Psoas muscle (tissue), 8 donors: Measurements from ENCODE around the gene AEN. TPM values are rescaled to one million over a fixed set of nuclear protein-coding genes. Genes with fewer than 3 reads are reported as not detected.

Experiments used
- ATAC-seq, 4 donors: fragments of 200-7000 bp; cut with Tn5 transposase; one replicate each; pipeline ENCODE4 v1.9.1; 2020; ENCODE audit warnings: moderate library complexity in 3 of 4, mild to moderate bottlenecking in 2 of 4
- DNase-seq, 2 donors: peaks; one replicate each; pipeline ENCODE4 v3.0.0-alpha.2; 2020
- H3K27ac ChIP-seq: fragments of 200-600 bp; one replicate; pipeline ENCODE4 v1.8.0; 2022
- H3K27me3 ChIP-seq, 3 donors: fragments of 200-600 bp in 1 of 3; one replicate each; pipeline versions ENCODE4 v1.6.1 to v1.8.0; 2013 to 2022; ENCODE audit warnings: low read length in 2 of 3, mild to moderate bottlenecking in 2 of 3, moderate library complexity in 1 of 3; ENCODE audit not compliant: insufficient read depth in 3 of 3
- H3K36me3 ChIP-seq, 2 donors: fragments of 200-600 bp in 1 of 2; one replicate each; pipeline versions ENCODE4 v1.6.1 to v1.8.0; 2013 to 2022; ENCODE audit warnings: low read depth in 1 of 2, mild to moderate bottlenecking in 1 of 2, moderate library complexity in 1 of 2; ENCODE audit not compliant: insufficient read depth in 1 of 2
- H3K4me1 ChIP-seq: fragments of 200-600 bp; one replicate; pipeline ENCODE4 v1.8.0; 2022
- H3K4me3 ChIP-seq: fragments of 200-600 bp; one replicate; pipeline ENCODE4 v1.8.0; 2022; ENCODE audit warnings: mild to moderate bottlenecking
- H3K9me3 ChIP-seq: fragments of 200-600 bp; one replicate; pipeline ENCODE4 v1.8.0; 2022
- WGBS, 3 donors: extraction: QIAGEN DNeasy Blood & Tissue Kit; methylation state at CpG; one replicate each; pipeline versions ENCODE4 v1.1.6 to v1.1.7; 2013; 5-methylcytosine and 5-hydroxymethylcytosine counted together
- intact Hi-C, 2 donors: fragments of 100-400 bp; cut with DNase I; formaldehyde crosslinking; loops; one replicate each; pipeline versions ENCODE4 v1.11.0 to v1.14.2; 2022
- polyA plus RNA-seq, 3 donors: library from polyadenylated mRNA; stranded (reverse); fragments of 200-250 nt; gene quantifications; one replicate each; pipeline ENCODE4 v1.2.3, GENCODE V29; 2013
- total RNA-seq, 4 donors: library from RNA; stranded (reverse); fragmentation: NEBNext Ultra II Directional in 2 of 4; extraction: Animal tissue kit (Norgen Biotek cat#: 25700) in 2 of 4; gene quantifications; one replicate each; pipeline versions ENCODE4 v1.2.1 to v1.2.4, GENCODE V29; 2021 to 2023
- TF ChIP-seq, protein P1 (sequence below): fragments of 200-600 bp; IDR thresholded peaks from one replicate; pipeline ENCODE4 v1.8.0; 2022; ENCODE audit warnings: antibody characterized with exemption
- donor health status: healthy with polysubstance abuse.
- donor health status: DM: no; HTN: no; CAD: no; lungs with moderate emphysema.
- donor health status: Bipolar disorder and iron deficiency.
- donor health status: healthy.
- donor health status: DM: yes; HTN: yes; CAD: no.
- donor health status: DM: no; HTN: no; CAD: no.
- donor health status: DM: no; HTN: no; CAD: no.
- donor health status: DM: yes; HTN: yes; CAD: no.

The AEN gene
- total and polyA plus RNA-seq, 7 donors, result 10.1 to 46.6 (median 32.2) TPM

DNA sequence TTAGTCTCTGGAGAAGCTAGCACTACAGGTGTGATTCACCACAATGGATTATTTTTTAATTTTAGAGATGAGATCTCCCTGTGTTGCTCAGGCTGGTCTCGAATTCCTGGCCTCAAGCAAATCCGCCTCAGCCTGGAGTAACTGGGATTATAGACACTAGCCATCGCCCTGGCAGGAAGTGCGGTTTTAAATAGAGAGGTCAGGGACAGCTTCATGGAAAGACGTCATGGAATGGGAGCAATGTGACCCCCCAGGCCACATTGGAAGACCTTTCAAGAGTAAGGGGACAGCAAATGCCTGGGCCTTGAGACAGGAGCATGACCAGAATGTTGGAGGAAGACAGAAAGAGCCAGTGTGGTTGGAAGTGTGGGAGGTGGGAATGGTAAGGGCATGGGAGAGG is 15.5 kb downstream of the AEN start:
- Histone ChIP-seq H3K4me1 (peaks cover 20% of the 10 kb centered on the region), H3K9me3 (no peaks in the 10 kb centered on the region), H3K4me3 (no peak overlapping the region), H3K27me3 (no peaks in the 10 kb centered on the region), H3K27ac (no peak overlapping the region), H3K36me3 (peaks cover 3 to 8% of the 10 kb centered on the region in 2 donors)
- intact Hi-C loops, result no loop called here
- ATAC-seq (no peak), DNase-seq (peak in 1 of 2 donors; percentile 13)
- 78 to 83% (median 80%) methylated on average over 5 of the region's 5 CpGs for WGBS, 3 donors
- TF ChIP-seq, protein P1, sequence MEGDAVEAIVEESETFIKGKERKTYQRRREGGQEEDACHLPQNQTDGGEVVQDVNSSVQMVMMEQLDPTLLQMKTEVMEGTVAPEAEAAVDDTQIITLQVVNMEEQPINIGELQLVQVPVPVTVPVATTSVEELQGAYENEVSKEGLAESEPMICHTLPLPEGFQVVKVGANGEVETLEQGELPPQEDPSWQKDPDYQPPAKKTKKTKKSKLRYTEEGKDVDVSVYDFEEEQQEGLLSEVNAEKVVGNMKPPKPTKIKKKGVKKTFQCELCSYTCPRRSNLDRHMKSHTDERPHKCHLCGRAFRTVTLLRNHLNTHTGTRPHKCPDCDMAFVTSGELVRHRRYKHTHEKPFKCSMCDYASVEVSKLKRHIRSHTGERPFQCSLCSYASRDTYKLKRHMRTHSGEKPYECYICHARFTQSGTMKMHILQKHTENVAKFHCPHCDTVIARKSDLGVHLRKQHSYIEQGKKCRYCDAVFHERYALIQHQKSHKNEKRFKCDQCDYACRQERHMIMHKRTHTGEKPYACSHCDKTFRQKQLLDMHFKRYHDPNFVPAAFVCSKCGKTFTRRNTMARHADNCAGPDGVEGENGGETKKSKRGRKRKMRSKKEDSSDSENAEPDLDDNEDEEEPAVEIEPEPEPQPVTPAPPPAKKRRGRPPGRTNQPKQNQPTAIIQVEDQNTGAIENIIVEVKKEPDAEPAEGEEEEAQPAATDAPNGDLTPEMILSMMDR, result no peak

DNA sequence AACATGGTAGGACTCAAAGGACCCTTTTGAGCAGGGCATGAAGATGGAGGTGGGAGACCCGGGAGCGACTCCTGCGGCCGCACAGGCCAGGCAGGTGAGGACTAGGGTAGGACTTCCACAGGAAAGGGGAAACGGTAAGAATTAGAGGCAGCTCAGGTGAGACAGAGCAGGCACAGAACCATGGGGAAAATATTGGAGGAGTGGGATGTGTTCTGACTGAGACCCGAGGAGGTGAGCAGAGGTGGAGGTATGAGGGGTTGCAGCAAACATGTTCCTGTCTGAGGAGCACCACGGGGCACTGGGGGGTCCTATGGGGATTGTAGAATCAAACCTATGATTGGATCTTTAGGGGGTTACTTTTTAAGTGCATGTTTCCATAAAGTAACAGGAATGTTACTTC is 16.3 kb downstream of the AEN start:
- no peak overlapping the region for H3K27ac ChIP-seq
- H3K4me1 ChIP-seq, result peaks cover 20% of the 10 kb centered on the region
- intact Hi-C loops, result no loop called here
- peak in 1 of 2 donors; percentile 10 for DNase-seq
- H3K4me3 ChIP-seq, result no peak overlapping the region
- WGBS, 3 donors, result 77 to 84% (median 77%) methylated on average over 7 of the region's 7 CpGs
- no peaks in the 10 kb centered on the region for H3K27me3 ChIP-seq
- TF ChIP-seq, protein P1, result no peak
- H3K9me3 ChIP-seq, result no peaks in the 10 kb centered on the region
- peaks cover 0 to under 1% of the 10 kb centered on the region in 2 donors for H3K36me3 ChIP-seq
- ATAC-seq, result no peak

DNA sequence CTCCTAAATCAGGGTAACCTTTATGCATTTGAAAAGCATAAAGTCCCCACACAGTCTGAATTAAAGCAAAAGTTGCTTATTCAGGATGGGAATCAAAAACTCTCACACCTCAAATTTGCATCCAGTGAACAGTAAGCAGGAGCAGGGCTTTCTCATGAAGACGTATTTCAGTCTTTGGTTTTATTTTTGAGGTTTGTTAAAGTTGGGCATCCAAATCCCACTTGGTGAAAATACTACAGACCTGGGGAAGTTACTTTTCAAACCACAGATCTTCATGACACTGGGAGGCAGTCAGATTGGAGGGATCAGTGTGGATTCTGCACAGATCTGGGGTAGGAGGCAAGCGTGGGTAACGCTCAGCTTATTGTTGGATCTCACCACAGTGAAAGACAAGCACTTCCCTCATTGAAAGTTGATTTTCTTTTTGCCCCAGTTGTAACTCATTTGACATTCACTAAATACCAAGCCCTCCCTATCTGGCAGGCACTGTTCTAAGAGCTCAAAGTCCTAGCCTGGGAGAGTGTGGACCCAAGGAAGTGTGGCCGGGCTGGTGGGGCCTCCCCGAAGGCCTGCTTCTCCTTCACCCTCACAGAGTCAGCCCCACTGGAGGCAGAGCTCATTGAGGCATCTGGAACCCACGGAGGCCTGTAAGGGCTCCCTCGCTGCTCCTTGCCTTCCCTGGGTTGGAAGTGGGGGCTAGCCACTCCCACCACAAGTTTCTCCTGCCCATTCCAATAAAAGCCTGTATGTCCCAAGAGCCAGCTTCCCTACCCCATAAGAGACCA is 16.9 kb downstream of the AEN start:
- intact Hi-C loops, result no loop called here
- peak in 2 of 4 donors; percentile 1 to 11 for ATAC-seq

DNA sequence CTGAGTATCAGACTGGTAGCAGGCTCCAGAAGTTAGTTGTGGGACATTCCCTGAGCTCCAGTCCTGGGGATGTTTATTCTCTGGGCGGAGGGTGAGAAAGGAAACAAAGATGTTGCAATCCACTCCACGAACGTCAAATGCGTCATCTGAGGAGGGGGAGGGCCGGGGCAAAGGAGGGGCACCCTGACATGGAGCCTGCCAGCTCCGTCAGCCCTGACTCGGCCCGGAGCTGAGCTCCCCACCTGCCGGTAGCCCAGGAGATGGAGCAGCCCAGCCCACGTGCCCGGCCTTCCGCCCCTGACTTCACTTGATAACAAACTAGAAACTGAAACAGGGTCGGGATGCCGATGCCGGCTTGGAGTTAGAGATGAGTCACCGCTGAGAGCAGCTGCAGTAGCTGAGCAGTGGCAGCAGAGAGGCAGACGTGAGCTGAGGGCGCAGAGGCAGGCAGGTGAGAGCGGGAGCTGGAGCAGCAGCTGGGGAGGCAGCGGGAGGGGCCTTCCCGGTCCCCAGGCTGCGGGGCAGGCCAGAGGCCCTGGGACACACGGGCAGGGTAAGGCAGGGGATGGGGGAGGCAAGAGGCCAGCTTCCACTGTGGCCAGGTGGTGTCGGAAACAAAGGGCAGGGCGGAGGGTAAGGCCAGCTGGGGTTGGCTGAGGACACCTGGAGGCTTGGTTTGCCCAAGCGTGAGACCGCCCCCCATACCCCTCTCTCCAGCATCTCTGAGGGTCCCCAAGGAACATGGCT is 17.7 kb downstream of the AEN start, which contains the start of gene ISG20:
Gene ISG20, plus strand, starts transcription at position 391 of the 747 bp plus-strand sequence. Its CDS starts 351 bp downstream, at position 742.
- Histone ChIP-seq H3K36me3 (no peaks in the 10 kb centered on the region), H3K4me1 (peaks cover 20% of the 10 kb centered on the region), H3K4me3 (peak within 1 kb of the TSS; percentile 68), H3K27ac (peak within 1 kb of the TSS; percentile 82), H3K9me3 (no peaks in the 10 kb centered on the region), H3K27me3 (no peaks in the 10 kb centered on the region)
- peak; percentile 88 to 94 for DNase-seq
- TF ChIP-seq, protein P1, result peak; percentile 34
- WGBS, 3 donors, result 6 to 8% (median 7%) methylated on average over 26 to 27 of the region's 27 CpGs
- intact Hi-C loops, result no loop called here
- ATAC-seq, result peak; percentile 90 to 92 (median 92)

More for the DNA sequence above, 16.9 kb downstream of the AEN start:
- DNase-seq, result no peak
- Histone ChIP-seq H3K27ac (peak overlapping the region; percentile 82), H3K4me1 (peaks cover 20% of the 10 kb centered on the region), H3K4me3 (peak overlapping the region; percentile 68), H3K9me3 (no peaks in the 10 kb centered on the region), H3K27me3 (no peaks in the 10 kb centered on the region), H3K36me3 (no peaks in the 10 kb centered on the region)
- TF ChIP-seq, protein P1, result no peak
- 67 to 80% (median 70%) methylated on average over 7 of the region's 7 CpGs for WGBS, 3 donors
